Measurements from ENCODE around the gene WWOX.

Gene WWOX

DNA sequence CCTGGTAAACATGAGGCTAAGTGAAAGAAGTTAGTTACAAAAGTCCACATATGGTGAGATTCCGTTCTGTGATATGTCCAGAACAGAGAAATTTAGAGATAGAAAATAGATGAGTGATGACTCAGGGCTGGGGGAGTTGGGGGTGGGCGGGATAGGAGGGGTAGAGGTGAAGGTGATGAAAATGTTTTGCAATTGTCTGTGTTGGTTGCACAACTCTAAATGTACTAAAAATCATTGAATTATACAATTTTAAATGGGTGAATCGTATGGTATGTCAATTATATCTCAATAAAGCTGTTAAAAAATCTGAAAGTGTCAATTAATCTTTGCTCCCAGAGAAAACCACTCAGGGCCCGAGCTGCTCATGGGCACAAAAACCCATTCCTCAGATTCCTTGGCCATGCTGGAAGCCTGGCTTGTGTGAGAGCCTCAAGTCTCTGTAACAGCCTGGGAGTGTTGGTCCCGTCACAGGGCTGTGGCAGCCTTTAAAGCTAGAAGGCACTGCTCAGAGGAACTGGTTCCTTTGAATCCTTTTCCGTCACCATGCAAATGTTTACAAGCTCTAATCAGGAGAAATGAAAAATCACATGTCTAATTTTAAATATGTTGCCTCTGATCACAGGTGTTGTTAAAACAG, 225.3 kb downstream of the WWOX start:
- in situ Hi-C loops (cut with HindIII; ENCODE audit: low sequenced_read_pairs): no loop called here

DNA sequence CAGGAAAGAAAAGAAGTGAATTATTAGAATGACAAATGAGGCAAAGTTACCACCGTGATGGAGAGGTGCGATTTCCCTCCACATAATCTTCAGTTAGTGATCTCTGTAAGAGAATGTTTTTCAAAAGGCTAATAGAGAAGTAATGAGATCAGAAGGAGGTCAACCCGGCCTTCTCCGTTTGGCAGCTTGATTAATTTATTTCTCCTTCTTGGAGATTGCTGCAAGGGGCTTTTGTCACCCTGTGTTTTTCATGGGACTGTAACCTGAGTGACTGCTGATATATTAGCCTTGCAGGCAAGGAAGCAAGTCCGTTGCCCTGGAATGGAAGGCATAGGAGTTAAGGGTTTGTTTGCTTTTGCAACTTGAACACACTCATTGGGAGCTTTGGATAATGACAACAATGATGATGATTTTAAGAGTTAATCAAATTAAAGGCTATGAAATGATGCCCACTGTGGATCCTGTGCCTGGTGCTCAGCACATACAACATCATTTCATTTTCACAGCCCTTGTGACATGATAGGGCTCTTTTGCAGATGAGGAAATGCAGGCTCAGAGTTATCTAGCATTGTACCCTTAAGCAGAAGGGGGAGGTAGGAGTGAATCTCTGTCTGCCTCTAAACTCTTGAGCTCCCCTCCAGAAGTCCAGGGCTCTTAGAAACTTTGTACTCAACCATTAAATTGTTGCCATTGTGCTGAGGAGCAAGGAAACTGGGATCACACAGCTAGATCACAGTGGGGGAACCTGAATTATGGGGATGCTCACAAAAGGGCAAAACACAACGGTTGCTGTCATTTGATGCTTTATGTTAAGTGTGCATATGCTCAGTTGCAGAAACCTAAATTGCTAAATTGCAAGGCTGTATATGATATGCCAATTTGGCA, 226.3 kb downstream of the WWOX start:
- in situ Hi-C loops (cut with HindIII; ENCODE audit: low sequenced_read_pairs): no loop called here

DNA sequence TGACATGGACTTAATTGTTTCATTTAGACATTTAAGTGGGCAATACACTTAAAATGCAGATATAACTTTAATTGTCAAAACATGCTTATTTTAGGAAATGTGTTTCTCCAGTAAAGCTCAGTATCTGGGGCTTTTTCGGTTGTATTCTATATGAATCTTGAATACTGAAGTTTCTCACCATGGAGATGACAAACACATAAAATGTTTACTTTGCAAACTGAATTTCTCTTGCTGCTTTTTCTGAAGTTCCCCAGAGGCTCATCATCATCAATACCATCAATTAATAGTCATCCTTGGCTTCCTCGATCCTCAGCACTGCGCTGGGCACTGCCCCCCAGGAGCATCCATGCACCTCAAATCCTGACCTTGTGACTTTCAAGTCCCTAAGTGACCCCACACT, 227.3 kb downstream of the WWOX start:
- in situ Hi-C loops (cut with HindIII; ENCODE audit: low sequenced_read_pairs): no loop called here

DNA sequence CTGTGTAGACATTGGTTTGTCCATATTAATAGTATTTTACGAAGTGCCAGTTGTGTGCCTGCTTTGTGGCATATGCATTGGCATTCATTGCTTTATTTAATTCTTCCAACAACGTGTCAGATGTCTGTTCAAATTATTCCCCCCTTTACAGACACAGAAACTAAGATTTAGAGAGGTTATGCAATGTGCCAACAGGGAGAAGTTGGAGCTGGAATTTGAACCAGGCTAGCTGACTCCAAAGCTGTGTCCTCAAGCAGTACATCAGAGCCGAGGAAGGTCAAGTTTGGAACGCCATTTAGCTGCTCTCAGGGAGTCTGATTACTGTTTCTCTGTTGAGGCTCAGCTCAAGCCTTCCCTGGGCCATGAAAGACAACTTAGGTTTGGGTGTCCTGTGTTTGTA, 232.3 kb downstream of the WWOX start:
- in situ Hi-C loops (cut with HindIII; ENCODE audit: low sequenced_read_pairs): no loop called here

DNA sequence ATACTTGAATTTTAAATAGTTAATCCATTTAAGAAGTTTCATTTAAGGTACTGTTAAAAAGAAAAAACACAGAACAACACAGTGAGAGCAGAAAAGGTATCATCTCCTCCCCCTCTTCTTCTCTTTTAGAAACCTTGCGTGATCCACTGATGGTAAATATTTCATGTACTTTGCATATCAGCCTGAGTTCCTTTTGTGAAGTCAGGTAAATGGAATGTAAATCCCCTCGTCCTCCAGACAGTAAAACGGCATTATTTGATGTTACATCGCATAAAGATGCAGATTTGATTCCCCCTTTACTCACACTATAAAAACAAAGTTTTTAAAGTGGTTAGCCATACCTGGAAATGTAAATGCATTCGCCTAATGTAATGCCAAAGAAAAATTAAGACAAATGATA, 234.4 kb downstream of the WWOX start:
- in situ Hi-C loops (cut with HindIII; ENCODE audit: low sequenced_read_pairs): no loop called here

DNA sequence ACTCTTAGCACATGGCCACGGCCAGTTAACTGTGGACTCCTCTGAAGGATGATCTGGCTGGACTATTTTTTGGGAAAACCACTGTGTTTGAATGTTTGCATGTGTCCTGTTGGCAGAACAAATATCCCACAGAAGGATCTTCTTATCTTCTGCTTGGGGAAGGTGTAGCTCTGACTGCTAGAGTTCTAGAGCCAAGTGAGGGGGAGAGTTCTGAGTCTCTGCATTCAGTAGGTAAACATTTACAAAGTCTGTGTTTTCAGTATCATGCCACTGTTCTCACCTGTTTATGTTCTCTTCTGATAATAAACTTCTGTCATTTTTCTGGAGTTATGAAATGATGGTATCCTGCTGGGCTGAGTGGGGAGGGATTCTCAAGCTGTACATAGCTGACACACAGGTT, 241.1 kb downstream of the WWOX start:
- in situ Hi-C loops (cut with HindIII; ENCODE audit: low sequenced_read_pairs): no loop called here

DNA sequence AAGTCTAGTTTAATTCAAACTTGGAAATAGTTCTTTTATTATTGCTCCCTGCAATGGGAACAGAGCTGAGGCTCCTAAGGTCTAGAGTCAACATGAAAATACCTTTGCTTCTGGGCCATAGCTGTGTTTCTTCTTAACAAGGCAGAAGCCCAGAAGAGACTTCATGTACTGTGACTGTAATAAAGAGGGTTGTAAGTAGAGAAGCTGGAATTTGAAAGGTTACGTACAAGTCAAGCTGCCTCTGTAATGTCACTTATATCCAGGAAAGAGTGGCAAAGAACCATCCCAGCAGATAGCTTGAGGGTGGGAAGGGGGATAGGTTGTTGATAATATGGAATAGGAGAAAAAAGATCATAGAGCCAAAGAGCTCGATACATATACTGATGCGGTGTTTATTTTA, 248.6 kb downstream of the WWOX start:
- in situ Hi-C loops (cut with HindIII; ENCODE audit: low sequenced_read_pairs): no loop called here

DNA sequence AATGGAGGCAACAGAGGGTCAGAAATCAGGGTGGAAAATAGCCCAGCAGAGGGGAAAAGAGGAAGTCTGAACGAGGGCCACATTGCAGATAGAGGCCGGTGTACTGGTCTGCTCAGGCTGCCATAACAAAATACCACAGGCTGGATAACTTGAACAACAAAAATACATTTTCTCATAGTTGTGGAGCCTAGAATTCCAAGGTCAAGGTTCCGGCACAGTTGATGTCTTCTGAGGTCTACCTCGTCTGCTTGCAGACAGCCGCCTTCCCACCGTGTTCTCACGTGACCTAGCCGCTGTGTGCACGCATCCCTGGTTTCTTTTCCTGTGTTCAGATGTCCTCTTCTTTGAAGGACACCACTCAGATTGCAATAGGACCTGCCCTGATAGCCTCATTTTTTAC, 249.4 kb downstream of the WWOX start:
- in situ Hi-C loops (cut with HindIII; ENCODE audit: low sequenced_read_pairs): no loop called here

DNA sequence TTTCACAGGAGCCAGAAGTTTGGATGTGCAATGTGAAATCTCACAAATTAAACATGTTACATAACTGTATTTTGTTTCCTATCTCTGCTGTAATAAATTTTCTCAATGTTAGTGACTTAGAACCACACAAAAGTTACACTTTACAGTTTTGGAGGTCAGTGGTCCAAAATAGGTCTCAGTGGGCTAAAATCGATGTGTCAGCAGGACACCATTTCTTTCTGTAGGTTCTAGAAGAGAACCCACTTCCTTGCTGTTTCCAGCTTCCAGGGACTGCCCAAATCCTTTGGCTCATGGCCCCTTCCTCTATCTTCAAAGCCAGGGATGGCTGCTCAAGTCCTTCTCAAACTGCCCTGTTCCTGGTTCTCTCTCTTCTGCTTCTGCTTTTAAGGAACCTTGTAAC, 252.7 kb downstream of the WWOX start:
- in situ Hi-C loops (cut with HindIII; ENCODE audit: low sequenced_read_pairs): no loop called here

DNA sequence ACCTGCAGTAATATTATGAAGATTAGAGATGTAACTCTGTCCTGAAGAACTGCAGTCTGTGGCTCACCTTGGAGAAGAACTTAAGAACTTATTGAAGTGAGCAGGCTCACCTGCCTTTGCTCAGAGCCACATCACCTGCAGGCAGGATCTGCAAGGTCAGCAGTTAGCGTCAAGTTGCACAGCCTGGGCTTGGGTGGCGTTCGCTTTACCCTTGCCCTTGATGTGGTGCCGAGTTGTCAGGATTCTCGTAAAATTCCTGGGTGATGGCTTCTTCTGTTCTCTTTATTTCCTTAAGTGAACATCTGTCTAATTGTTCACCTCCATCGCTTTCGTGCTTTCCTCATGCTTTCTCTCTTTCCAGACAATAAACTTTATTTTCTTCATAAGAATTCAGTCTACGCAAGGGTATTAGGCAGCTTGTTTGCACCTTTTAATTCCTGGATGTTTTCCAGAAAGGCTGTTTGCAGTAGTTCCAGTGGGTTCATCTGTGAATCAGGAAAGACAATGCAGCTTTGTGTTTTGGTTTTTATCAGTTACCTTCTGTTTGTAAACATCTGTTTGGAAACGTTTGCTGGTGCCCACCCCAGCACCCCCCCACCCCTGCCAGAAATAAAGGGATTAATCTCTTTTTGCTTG, 254.3 kb downstream of the WWOX start:
- in situ Hi-C loops (cut with HindIII; ENCODE audit: low sequenced_read_pairs): no loop called here

DNA sequence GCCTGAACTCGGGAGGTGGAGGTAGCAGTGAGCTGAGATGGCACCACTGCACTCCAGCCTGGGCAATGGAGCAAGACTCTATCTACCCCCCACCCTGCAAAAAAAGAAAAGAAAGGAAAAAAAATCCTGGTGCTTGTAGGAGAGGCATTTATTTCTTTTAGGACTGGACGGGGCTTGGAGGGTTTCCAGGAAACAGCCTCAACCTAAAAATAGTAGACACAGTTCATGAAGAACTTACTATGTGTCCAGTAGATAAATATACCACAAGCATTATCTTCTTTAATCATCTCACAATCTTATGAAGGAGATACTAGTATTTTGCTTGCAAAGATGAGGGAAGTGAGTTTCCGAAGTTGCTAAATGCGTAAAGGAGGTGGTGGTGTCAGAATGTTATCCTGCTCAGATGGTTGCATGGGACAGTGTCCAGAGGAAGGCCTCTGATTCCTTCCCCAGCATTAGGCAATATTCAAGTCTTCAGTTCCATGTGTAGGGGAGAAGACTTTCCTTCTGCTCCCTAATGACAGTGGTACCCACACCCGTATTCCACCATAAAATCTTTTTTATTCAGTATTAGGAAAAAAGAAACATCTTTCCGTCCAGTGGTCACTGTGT, 263.2 kb downstream of the WWOX start:
- in situ Hi-C loops (cut with HindIII; ENCODE audit: low sequenced_read_pairs): no loop called here

DNA sequence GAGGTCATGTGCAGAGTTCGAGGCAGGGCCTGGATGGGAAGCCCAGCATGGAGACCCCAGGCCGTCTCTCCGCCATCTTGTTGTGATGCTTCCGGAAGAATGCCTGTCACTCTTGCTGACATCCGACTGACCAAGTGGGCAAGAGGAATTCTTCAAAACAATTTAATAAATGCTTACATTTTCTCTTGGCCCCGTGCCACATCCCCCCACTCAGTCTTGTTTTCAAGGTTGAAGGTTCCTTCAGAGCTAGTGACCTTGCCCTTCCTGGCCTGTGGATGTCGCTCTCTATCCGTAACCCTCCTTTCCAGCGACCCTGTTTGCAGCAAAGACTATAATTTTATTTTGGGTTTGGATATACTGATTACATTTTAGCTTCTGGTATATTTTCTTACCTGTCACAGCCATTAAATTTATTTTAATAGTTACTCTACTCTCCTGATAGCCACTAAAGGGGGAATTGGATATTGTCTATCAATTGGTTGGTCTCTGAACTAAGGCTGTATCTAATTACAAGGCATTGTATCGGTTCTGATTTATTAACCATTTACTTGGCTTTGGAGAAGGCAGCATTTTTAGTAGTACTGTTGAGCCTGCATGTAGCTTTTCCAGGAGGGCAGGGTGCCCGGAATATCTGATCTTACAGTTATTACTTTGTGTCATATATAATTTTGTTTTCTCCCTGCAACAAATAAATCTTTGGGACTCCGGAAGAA, 264.5 kb downstream of the WWOX start:
- in situ Hi-C loops (cut with HindIII; ENCODE audit: low sequenced_read_pairs): no loop called here

DNA sequence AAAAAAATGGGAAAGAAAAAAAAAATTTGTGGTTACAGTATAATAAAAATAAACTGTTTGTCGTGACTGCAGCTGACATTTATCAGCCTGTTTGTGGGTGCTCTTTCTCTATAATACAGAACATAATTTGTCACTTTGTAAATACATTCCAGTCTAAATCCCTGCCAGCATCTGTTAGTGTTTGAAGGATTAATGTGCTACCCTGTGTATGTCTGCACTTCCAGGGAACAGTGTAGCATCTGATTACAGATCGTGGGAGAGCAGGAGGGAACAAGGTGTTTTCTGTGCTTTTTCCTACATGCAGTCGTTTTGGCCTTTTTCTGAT, 265.1 kb downstream of the WWOX start:
- in situ Hi-C loops (cut with HindIII; ENCODE audit: low sequenced_read_pairs): no loop called here

DNA sequence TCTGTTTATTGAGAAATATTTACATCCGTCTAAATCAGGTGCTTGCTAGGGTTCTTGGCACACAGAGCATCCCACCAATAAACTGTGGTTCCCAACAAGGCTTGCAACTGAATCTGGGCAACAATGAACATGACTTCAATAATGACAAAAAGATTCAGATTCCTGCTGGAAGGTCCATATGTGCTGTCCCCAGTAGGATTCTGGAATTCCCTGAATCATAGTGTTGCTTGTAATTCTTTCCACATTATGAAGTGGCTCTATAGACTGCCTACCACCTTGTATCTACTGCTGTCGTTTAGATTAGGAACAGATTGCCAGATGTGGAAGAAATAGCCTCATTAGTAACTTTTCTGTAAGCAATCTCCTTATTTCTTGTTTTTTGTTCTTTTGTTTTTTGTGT, 265.9 kb downstream of the WWOX start:
- in situ Hi-C loops (cut with HindIII; ENCODE audit: low sequenced_read_pairs): no loop called here

DNA sequence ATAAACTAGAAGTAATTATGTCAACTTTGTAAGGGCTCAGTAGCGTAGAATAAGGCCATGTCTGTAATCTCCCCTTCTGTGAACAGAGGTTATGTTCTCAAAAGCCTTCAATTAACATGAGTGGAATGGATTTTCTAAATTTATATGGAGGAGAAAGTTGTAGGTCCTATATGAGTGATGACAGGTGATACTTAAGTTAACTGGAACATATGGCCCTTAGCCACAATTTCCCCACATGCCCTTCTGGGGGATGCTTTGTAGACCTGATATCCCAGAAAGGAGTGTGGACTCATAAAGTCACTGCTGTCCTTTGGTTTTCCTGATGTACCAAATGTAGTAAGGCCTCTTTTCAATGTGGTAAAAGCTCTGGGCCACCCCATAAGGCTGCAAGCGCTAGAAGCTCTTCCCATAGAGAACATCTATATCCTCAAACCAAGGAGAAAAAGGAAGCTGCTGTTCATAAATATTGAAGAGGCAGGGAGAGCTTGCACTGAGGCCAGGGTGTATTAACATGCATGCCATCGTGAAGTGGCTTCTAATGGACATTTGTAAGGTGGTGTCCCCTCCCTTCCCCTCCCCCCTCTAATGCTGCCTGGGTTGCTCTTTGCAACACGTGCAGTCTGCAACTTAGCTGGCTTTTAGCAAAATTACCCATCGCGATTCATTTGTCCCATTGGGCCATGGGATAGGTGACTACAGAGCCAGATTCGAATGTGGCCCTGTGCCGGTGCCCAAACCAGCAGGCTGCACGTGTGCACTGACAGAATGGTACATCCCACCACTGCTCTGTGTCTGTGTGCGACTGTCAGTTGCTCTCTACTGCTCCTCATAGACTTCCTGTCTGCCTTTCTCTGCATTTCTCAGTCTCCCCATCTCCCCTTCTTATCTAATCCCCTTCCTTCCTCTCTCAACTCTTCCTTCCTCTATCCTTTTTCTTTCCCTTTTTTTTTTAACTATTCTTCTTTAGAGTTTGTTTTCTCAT, 269.0 kb downstream of the WWOX start:
- in situ Hi-C loops (cut with HindIII; ENCODE audit: low sequenced_read_pairs): no loop called here

DNA sequence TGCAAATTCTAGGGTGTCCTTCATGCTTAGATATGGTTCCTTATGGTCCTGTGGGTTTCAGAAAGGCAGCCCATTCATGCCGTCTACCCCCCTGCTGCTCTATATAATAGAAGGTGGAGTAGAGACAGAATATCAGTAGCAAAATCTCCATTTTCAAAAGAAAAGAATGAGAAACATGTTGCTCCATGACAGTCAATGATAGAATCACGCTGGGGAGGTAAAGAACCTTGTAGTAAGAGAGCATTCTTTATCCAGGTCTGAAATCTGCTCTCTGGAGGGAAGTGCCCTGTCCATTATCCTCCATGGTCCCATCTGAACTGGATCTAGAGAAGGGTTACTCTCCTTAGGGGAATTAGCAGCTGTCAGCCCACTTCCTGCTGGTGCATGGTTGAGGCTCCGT, 272.8 kb downstream of the WWOX start:
- in situ Hi-C loops (cut with HindIII; ENCODE audit: low sequenced_read_pairs): no loop called here

DNA sequence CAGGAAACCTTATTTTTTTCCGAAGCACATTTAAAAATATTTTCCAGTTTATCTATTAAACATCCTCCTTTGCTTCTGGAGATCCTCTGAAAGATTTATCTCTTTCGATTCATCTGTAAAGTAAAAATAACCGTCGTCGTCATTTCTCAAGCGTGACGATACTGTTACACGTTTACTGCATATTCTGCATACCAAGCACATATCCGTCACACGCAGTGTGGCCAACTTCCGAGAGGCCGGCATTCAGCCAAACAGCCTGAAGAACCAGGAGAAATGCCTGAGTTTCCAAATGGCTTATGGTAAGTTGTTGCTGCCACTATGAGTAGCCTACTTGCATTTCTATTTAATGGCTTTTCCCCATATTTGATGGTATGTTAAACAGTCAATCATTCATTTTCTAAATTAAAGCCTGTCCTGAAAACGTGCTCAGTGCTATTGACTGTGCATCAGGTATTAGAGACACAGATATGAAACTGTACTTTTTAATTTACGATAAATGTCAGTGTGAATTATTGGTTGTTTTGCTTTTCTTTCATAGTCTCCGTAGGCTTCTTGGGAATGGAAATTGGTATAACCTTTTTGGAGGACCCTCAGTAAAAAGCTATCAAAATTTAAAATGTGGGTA, 275.7 kb downstream of the WWOX start:
- in situ Hi-C loops (cut with HindIII; ENCODE audit: low sequenced_read_pairs): no loop called here

DNA sequence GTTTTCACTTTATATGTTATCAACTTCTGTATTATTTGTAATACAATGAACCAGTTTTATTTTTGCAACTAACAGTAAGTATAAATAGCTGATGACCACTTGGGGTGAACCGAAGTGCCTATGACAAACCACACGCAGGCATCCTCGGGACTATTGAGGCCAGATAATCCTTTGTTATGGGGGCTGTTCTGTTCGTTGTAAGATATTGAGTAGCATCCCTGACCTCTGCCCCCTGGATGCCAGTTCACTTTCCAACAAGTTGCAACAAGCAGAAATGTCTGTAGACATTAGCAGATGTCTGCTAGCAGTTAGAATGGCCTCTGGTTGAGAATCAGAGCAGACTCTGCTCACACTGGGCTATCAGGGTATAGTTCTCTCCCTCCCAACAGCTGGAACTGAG, 277.0 kb downstream of the WWOX start:
- in situ Hi-C loops (cut with HindIII; ENCODE audit: low sequenced_read_pairs): no loop called here

DNA sequence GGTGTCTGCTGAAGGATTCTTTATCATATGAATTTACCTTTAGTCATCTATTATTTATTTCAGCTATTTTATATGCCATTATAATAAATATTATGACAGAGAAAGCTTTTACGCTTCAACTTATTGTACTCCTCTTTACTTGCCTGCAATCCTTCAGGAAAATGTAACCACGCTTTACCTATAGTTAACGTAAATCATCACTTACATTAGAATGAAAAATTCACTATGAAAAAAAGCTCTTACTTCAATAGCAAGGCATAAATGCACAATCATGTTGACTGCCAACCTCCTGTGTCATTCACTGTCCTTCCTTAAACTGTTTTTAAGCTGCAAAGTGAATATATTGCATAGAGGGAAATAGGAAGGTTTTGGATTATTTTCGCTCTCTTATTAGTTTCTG, 277.9 kb downstream of the WWOX start:
- in situ Hi-C loops (cut with HindIII; ENCODE audit: low sequenced_read_pairs): no loop called here

DNA sequence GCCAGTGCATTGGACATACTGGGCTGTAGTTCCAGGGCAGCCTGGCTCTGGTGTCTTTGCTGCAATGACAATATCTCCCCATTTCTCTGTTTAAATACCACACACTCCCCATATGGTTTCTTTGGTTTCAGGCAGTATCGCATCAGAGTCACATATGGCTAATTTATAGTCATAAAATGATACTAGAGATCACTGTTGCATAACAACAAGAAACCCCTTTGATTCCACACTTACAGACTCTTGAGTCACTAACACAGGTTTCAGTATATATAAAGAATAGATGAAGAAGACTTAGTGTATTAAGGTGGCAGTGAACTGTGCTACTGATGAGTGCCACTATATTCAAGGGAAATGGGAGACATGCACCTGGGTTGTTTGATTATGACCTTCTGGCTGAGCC, 281.6 kb downstream of the WWOX start:
- in situ Hi-C loops (cut with HindIII; ENCODE audit: low sequenced_read_pairs): no loop called here
